Activated T-helper 1 cell treated with anti-CD3 and anti-CD28 coated beads, Interleukin-2, amount 50 U/mL, for 16 hours (primary cell): ENCODE results near the gene ZEB2.
"Not testable (repeated sequence)": the region's sequence is repeated elsewhere in the genome, so short reads cannot be mapped to it uniquely, and the experiment has no call there.

Experiments
- DNase-seq, 2 donors: peaks; one replicate each; pipeline ENCODE4 v3.0.0-alpha.2; 2020; ENCODE audit warnings: low read depth in 1 of 2, low spot score in 1 of 2

ZEB2 gene

GRCh38 chr2:144390424-144391020, 129.4 kb downstream of the ZEB2 start:
- no peak for DNase-seq

- DNase-seq, result no peak
Measured at GRCh38 chr2:144389930-144390311, 130.0 kb downstream of the ZEB2 start.

GRCh38 chr2:144389151-144389929, 130.6 kb downstream of the ZEB2 start:
- DNase-seq, result no peak

DNA sequence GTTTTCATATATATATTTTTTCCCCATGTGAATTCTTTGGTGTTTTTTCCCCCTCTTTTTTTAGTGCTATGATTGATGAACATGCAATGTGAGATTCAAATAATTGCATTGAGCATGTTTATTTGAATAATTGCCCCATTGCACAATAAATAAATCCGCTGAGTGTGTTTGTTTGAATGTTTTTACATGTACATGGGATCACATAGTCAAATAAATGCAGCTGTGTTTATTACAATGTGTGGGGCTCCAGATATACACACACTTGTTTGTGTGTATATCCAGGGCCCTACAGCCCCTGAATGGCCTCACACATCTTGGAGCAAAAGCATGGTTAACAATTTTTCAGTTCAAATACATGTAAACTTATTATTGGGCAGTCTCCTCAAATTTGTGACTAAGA, 134.5 kb downstream of the ZEB2 start:
- no peak for DNase-seq

- no peak for DNase-seq
Measured at GRCh38 chr2:144383571-144384100, 136.3 kb downstream of the ZEB2 start.

- no peak for DNase-seq
Measured at GRCh38 chr2:144382849-144383248, 137.1 kb downstream of the ZEB2 start.

- no peak for DNase-seq
Measured at GRCh38 chr2:144381716-144382115, 138.2 kb downstream of the ZEB2 start.

GRCh38 chr2:144379851-144380311, 140.0 kb downstream of the ZEB2 start:
- no peak for DNase-seq

- DNase-seq, result no peak
Measured at GRCh38 chr2:144378551-144378950, 141.4 kb downstream of the ZEB2 start.

DNA sequence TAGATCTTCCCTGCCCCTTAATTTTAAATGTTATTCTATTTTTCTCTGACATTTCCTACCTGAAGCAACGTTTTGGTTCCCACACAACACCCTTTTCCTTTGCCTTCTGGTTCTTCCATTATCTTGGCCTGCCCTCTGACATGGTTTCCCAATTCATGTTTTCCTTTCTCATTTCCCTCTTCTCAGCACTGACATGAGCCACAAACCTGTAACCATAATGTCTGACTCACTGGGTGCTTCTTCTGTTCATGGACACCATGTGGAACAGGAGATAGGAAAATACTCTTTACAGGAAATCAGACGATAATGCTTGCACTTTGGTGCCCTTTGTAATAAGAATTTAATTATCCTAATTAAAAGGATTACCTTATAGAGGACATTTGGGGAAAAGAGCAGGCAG, 142.0 kb downstream of the ZEB2 start:
- DNase-seq, result no peak

GRCh38 chr2:144376926-144377325, 143.0 kb downstream of the ZEB2 start:
- DNase-seq, result no peak

- DNase-seq, result no peak
Measured at GRCh38 chr2:144376460-144376859, 143.5 kb downstream of the ZEB2 start.

- no peak for DNase-seq
Measured at GRCh38 chr2:144374163-144374661, 145.7 kb downstream of the ZEB2 start.

DNA sequence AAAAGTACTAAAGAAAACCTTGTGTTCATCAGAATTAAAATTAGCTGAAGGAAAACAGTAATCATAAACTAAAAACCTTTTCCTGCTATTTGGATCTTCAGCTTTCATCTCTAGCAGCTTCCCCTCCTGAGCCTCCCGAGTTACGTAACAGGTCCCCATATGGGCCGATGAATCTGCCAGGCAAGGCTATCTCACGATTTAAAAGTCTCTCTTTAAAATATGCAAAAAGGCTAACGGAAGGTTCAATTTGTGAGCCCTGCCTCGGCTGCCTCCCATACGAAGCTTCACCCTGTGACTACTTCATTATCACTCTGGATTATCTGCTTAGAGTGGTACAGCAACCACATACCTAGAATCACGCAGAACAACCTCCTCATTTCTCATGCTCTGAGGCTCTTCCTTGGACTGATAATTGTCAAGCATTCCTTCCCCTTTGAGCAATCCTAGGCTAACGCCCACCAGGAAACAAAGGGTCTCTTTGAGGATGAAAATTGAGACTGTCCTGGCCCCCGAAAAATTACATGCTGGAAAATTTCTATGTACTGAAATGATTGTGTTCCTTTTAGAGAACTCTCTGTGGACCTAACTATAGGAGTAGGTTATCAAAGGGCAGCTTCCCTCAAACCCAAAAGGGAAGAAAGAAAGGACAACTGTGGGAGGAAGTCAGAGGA, 147.4 kb downstream of the ZEB2 start:
- no peak for DNase-seq

DNA sequence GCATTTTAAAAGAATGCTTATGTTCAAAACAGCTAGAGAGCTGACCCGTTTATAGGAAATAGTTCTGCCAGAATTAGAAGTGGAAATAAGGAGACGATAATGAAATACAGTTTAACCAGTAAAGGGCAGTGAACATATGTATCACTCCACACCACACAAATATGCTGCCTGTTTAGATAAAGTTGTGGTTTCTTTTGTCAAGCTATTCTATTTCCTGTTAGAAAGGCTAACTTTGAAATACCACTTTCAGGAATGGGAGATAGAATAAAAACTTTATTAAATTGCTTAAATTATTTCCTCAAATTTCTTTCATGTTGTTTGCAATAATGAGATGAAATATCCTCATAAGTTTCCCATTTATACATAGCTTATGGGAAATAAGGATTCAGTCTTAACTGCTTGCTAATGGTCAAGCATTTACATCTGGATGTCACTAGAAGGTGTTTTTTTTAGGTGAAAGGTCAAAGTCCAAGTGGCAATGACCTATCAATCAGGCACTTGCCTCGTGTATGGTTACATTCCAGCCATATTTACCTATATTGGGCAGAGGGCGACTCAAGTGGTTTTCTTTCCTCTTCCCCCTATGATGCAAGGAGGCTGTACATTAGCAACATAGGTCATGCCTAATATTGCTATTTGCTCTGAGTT, 148.9 kb downstream of the ZEB2 start:
- DNase-seq, result no peak

DNA sequence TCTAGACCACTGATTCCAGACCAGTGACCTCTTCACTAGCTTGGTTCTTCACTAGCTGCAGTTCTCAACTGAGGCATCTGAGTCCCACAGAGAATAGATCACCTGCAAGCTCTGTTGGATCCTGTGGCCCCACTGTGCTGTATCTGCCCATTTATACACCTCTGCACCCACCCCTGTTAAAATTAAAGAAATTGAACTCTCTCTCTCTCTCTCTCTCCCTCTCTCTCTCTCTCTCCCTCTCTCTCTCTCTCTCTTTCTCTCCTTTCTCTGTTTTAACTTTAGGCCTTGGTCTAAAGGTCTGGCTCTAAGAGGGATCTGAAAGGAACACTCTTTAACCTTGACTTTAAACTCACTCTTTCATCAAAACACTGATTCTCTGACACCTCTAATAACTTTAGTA, 150.5 kb downstream of the ZEB2 start:
- DNase-seq, result no peak

- DNase-seq, result no peak
Measured at GRCh38 chr2:144366825-144367429, 153.0 kb downstream of the ZEB2 start.

DNA sequence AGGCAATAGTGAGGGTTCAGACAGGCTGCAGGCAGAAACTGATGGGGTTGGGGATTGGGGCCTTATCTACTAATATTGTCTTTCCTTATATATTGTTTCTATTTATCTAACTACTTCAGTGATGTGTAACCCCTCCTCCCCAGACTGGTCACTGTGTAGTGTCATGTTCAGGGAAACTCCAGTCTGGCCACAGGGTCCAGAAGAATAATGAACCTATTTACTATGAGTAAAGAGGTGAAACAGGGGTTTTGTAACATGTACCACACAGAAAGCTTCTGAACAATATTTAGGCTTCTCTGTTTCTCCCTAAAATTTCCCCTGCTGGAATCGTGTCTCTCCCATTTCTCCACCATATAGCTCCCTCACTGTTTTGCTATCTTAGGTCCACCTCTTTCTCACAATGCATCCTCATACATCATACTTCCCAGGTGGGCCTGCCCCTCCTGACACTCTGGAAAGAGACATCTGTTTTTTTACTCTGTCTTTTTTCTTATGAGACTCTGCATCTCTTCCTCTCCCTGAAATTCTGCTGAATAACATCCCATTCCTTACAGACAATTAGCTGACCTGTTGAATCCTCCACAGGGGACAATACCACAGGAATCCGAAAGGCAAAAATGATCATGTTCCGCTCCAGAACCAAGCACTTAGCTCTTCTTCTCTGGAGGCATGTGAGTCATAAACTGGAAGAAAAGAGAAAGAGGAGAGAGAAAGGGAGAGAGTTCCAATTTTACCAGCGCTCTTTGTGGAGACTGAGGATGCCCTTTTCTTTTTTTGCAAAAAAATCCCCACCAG, 154.8 kb downstream of the ZEB2 start:
- DNase-seq, result no peak

GRCh38 chr2:144364247-144364646, 155.7 kb downstream of the ZEB2 start:
- DNase-seq, result not testable (repeated sequence)

DNA sequence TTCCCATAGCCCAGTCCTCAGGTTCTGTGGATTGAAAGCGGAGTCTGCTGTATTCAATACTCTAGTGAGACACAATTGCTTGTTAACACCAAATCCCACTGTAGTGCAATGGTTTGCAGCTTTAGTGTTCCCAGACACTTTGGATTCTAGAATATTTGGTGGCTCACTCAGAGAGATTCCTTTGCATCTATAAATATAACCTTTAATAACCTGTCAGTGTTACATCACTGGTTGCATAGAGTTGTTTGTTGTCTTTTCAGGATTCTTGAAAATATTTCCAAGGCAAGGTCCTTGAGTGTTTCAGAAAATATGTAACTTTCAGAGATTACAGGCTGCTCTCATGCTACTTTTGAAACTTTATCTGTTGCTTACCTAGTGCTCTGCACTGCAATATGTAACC, 157.5 kb downstream of the ZEB2 start:
- no peak for DNase-seq
